Adrenal gland (tissue), 5 donors: ENCODE results near the gene BMP6.

Experiments used
- POLR2A ChIP-seq, 2 donors: fragments of 450-650 bp; IDR thresholded peaks; one replicate each; pipeline ENCODE4 v1.6.1; 2017; ENCODE audit warnings: antibody characterized with exemption in 2 of 2, mild to moderate bottlenecking in 2 of 2, moderate library complexity in 1 of 2
- TF ChIP-seq, protein P1 (sequence below), 6 experiments: fragments of 450-650 bp in 4 of 6; fragments of 200-600 bp in 2 of 6; sonication (generic) in 1 of 6; IDR thresholded peaks; 1 replicate in 5 of 6; 2 replicates in 1 of 6; pipeline versions ENCODE4 v1.5.1 to v1.8.0; 2016 to 2021; ENCODE audit warnings: antibody characterized with exemption in 6 of 6, mild to moderate bottlenecking in 2 of 6, moderate library complexity in 1 of 6
- donor health status: DM: no; HTN: no; CAD: no.

DNA sequence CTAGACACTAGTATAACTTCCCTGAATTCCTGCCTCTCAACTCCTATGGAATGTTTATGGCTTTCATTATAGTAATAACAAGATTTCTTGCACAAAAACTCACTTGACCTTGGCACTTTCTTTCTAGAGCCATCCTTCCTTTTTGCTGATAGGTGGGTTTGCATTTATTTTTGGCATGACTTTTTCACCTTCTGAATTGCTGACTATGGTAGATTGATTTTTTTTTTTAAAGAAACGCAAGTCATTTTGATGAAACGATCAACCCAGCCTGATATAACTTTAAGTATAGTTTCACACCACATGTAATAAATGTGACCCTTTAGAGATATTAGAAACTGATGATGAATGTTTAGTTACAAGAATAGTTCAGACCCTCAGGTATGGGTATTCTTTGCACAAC lies 61.8 kb downstream of the BMP6 start:
- TF ChIP-seq, protein P1, sequence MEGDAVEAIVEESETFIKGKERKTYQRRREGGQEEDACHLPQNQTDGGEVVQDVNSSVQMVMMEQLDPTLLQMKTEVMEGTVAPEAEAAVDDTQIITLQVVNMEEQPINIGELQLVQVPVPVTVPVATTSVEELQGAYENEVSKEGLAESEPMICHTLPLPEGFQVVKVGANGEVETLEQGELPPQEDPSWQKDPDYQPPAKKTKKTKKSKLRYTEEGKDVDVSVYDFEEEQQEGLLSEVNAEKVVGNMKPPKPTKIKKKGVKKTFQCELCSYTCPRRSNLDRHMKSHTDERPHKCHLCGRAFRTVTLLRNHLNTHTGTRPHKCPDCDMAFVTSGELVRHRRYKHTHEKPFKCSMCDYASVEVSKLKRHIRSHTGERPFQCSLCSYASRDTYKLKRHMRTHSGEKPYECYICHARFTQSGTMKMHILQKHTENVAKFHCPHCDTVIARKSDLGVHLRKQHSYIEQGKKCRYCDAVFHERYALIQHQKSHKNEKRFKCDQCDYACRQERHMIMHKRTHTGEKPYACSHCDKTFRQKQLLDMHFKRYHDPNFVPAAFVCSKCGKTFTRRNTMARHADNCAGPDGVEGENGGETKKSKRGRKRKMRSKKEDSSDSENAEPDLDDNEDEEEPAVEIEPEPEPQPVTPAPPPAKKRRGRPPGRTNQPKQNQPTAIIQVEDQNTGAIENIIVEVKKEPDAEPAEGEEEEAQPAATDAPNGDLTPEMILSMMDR (IDR thresholded peaks at IDR 0.05), result no peak
- TF ChIP-seq POLR2A (IDR thresholded peaks at IDR 0.05), result no peak
